SK-N-MC (cell line): Measurements from ENCODE around the gene LTA4H.

Experiments
- EZH2 ChIP-seq: fragments of 200-600 bp; sonication (generic); IDR thresholded peaks from one replicate; pipeline ENCODE4 v1.6.1; 2017; ENCODE audit warnings: antibody characterized with exemption
- POLR2AphosphoS5 ChIP-seq: IDR thresholded peaks from 2 replicates; pipeline ENCODE4 v1.6.1; 2012; ENCODE audit warnings: mild to moderate bottlenecking, low read depth, low read length, borderline replicate concordance

GRCh38 chr12:96053476-96054243 lies 18.3 kb upstream of the LTA4H start:
- TF ChIP-seq EZH2 = no peak
- no peak for TF ChIP-seq POLR2AphosphoS5
